HEK293T (cell line): ENCODE measurements around the gene POLR3C.

ENCODE experiments used
- ARNT ChIP-seq: fragments of 450-650 bp; IDR thresholded peaks from 2 replicates; pipeline ENCODE4 v1.6.1; 2017; ENCODE audit warnings: mild to moderate bottlenecking
- CTBP1 ChIP-seq: fragments of 450-650 bp; IDR thresholded peaks from 2 replicates; pipeline ENCODE4 v1.6.1; 2016; ENCODE audit warnings: borderline replicate concordance
- ELF4 ChIP-seq: fragments of 450-650 bp; IDR thresholded peaks from 2 replicates; pipeline ENCODE4 v1.6.1; 2017; ENCODE audit warnings: antibody characterized with exemption
- FOXA1 ChIP-seq: fragments of 450-650 bp; IDR thresholded peaks from 2 replicates; pipeline ENCODE4 v1.6.1; 2016; ENCODE audit warnings: mild to moderate bottlenecking
- FOXM1 ChIP-seq: fragments of 450-650 bp; IDR thresholded peaks from 2 replicates; pipeline ENCODE4 v1.6.1; 2017; ENCODE audit warnings: mild to moderate bottlenecking, borderline replicate concordance
- NFRKB ChIP-seq: fragments of 450-650 bp; IDR thresholded peaks from 2 replicates; pipeline ENCODE4 v1.6.1; 2016; ENCODE audit warnings: mild to moderate bottlenecking, moderate library complexity
- PKNOX1 ChIP-seq: fragments of 450-650 bp; IDR thresholded peaks from 2 replicates; pipeline ENCODE4 v1.6.1; 2016
- TARDBP ChIP-seq: fragments of 450-650 bp; IDR thresholded peaks from 2 replicates; pipeline ENCODE4 v1.6.1; 2016
- ZNF384 ChIP-seq: fragments of 450-650 bp; IDR thresholded peaks from 2 replicates; pipeline ENCODE4 v1.6.1; 2016

GRCh38 chr1:145871994-145872924 lies 48.3 kb downstream of the POLR3C start:
- TF ChIP-seq NFRKB (no peak), FOXA1 (no peak), ARNT (no peak), ZNF384 (no peak), PKNOX1 (no peak), CTBP1 (no peak), ELF4 (no peak), FOXM1 (no peak), TARDBP (no peak)
